Measurements from ENCODE around the gene SHISA5. TPM values are rescaled to one million over a fixed set of nuclear protein-coding genes. Genes with fewer than 3 reads are reported as not detected.

The SHISA5 gene
- polyA plus RNA-seq, 1 donor = 62.4 TPM

DNA sequence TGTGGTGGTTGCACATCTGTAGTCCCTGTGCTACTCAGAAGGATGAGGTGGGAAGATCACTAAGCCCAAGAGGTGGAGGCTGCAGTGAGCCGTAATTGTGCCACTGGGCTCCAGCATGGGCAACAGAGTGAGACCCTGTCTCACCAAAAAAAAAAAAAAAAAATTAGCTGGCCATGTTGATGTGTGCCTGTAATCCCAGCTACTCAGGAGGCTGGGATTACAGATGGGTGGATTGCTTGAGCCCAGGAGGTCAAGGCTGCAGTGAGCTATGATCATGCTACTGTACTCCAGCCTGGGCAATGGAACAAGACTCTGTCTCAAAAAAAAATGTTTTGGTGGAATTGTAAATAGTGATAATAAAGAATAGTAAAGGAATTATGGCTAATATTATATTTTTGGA is 47.5 kb downstream of the SHISA5 start:
- no peak for DNase-seq

DNA sequence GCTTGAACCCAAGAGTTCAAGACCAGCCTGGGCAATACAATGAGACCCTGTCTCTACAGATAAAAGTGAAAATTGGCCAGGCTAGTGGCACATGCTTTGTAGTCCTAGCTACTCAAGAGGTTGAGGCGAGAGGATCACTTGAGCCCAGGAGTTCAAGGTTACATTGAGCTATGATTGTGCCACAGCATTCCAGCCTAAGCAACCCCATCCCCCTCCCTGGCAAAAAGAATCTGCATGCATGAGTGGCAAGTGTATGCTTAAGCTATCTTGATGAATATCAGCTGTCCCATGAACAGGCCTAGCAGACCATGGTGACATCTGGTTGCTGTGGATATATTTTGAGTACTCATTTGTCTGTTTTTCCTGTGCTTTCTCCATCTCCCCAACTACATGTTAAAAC is 52.7 kb downstream of the SHISA5 start:
- DNase-seq = no peak

DNA sequence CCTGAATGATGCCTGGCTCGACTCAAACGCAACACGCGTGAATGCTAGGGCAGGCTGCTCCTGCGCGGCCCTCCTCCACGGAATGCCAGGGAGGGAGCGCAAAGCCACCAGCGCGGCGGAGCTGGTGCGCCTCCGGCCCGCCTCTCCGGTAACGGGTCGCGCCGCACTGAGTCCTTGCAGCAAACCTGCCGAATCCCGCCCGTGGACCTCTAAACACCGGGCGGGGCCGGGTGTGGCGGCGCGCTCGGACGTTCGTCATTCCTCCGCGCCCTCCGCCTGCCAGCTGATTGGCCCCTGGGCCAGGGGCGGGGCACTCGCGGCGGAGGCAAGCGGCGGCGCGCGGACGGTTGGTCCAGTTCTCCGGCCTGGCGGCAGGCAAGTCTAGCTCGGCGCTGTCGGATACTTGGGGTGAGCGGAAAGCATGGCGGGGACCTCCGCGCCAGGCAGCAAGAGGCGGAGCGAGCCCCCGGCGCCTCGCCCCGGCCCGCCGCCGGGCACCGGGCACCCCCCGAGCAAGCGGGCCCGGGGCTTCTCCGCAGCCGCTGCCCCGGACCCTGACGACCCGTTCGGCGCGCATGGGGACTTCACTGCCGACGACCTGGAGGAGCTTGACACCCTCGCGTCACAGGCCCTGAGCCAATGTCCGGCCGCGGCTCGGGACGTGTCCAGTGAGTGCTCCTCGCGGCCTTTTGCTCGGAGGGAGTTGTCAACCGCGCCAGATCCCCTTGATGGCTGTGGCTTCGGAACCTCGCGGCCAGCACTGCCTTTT is 57.4 kb downstream of the SHISA5 start, which contains the start of gene ATRIP:
ATRIP (plus strand) TSS at position 313 of the 769 bp plus-strand sequence; CDS start at position 422, 109 bp downstream.
- DNase-seq = peak; percentile 90

DNA sequence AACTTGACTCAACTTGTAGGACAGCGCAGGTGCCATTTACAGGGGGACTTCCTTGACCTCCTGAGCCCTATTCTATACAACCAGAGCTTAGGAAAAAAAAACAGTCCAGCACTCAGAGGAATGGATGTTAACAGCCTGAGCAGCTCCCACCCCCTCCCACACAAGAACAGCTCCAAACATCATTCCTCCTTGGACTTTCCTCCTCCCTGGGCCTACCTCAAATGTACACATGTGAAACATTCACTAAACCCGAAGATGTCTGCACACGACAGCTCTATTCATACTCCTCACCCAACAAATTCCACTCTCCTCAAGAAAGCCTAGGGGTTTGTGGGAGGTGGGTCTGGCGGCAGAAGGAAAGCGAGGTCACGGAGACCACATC is 57.9 kb downstream of the SHISA5 start:
- DNase-seq = no peak

DNA sequence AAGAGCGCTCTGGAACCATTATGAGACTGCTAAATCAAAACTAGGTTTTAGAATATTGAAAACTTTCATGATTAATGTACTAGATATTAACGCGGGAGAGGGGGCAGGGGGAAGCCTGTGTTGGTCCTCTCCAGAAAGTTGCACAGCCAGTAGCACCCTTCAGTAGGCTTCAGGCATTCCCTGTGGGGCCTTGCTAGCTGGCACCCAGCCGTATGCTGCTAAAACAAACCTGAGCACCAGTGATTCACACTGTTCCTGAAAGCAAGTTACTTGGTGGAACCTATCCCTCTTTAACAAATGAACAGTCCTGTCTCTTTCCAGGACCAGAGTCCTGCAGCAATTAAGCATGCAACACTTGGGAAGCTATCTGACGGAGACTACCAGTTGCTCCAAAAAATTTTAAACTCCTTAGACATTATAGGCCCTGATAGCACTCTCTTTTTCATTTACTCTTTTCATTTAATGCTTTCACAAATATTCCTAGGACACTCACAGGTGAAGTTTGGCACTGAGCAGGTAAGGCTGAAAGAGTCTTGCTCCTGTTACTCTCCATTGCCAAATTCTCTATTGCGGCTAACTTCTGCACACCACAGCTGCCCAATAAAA is 58.6 kb downstream of the SHISA5 start:
- DNase-seq = no peak

DNA sequence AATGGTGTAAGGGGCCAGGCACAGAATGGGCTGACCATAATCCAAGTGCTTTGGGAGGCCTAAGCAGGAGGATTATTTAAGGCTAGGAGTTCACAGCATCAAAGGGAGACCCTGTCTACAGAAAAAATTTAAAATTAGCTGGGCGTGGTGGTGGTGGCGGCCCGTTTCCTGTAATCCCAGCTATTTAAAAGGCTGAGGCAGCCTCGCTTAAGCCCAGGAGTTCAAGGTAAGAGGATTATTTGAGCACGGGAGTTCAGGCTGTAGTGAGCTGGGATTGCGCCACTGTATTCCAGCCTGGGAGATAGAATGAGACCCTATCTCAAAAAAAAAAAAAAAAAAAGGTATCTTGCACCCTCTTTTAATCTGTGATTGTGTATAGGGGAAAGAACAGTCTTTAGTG is 62.0 kb downstream of the SHISA5 start:
- no peak for DNase-seq

DNA sequence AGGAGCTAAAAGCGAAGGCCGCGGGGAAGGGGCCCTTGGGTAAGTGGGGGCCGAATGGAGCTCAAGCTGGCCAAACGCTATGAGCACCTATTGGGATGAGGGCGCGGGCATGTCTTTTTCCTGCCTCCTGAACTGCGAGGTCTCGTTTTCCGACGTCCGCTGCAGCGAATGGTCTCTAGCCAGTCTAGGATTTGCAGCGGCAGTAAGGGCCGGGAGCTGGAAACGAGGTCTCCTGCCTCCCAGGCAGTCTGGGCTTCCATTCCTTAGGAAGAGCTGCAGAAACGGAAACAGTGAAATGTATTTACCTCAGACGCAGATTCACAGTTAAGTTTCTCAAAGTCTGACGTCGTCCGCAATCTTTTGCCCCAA is 63.4 kb downstream of the SHISA5 start:
- DNase-seq = no peak

DNA sequence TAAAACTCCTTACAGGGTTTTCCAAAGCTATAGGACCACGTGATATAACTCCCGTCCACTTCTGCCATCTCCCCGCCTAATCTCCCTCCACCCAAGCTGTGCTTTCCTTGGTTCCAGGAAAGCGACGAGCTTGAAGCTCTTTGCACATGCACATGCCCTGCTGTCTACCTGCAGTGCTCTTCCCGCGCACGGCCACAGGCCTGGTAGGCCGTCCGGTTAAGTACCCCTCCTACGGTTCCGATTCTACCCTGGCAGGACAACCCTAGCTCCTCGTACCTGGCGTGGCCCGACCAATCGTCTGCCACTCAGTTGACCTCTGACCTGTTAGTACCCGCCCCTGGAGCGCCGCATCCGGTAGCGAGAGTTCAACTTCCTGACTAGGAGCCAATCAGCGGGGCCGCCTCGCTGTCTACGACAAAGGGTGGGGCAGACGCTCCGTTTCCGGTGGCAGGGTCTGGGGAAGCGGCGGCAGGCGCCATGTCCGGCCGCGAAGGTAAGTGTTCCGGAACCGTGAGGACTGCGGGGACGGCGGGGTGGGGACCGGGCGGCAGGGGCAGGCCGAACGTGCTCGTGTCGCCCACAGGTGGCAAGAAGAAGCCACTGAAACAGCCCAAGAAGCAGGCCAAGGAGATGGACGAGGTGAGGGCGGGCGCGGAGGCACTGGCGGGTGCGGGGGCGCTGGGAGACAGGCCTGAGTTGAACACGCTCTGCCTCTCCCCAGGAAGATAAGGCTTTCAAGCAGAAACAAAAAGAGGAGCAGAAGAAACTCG is 64.0 kb downstream of the SHISA5 start, which contains the start of the genes CCDC51 and TMA7:
CCDC51 (minus strand) TSS at position 300 of the 770 bp plus-strand sequence. CDS start 4,991 bp downstream, outside the sequence.
TMA7 (plus strand) TSS at position 438 of the 770 bp plus-strand sequence; CDS start at position 478, 40 bp downstream.
- peak; percentile 95 for DNase-seq

DNA sequence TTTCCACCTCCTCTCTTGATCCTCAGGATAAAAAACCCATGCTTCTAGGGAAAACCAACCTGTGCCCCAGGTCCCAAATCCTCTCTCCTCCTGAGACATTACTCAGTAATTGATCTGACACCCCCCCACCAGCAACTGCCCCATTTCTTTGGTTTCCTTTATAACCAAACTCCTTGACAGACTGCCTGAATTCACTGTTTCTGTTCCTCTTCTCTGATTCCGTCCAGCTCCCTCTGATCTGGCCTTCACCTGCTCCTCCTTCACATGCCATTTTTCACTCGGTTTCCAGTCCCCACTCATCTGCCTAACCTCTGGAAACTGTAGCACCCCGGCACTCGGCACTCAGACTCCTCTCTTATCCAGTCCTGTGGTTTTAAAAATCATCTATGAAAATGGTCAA is 66.2 kb downstream of the SHISA5 start:
- DNase-seq = no peak

DNA sequence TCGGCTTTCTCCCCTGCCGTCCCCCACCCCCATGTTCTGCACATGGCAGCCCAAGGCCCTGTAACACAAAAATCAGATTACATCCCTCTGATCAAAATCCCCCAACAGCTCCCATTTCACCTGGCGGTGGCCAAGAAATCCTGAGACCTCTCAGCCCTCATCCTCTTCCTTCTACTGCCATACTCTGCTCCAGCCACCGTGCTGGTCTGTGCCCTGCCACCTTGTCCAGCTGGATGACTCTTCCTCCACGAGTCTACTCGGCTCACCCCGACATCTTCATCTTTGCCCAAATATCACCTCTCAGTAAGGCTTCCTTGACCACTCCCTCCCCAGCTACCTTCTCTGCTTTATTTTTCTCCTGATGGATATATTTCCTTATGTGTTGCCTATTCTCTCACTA is 67.1 kb downstream of the SHISA5 start:
- no peak for DNase-seq

DNA sequence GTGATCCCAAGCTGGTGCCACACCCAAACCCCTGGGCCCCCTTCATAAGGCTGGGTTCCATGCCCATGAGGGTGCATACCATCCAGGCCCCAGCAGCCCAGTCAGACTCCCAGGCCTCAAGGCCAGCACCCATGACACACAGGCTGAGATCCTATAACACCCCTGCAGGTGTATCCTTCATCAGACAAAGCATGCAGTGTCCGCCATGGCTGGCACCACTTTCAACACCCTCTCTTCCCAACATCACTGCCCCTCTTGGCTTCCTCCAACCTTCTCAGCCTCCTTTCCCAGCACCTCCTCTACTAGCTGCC is 67.5 kb downstream of the SHISA5 start:
- DNase-seq = no peak

DNA sequence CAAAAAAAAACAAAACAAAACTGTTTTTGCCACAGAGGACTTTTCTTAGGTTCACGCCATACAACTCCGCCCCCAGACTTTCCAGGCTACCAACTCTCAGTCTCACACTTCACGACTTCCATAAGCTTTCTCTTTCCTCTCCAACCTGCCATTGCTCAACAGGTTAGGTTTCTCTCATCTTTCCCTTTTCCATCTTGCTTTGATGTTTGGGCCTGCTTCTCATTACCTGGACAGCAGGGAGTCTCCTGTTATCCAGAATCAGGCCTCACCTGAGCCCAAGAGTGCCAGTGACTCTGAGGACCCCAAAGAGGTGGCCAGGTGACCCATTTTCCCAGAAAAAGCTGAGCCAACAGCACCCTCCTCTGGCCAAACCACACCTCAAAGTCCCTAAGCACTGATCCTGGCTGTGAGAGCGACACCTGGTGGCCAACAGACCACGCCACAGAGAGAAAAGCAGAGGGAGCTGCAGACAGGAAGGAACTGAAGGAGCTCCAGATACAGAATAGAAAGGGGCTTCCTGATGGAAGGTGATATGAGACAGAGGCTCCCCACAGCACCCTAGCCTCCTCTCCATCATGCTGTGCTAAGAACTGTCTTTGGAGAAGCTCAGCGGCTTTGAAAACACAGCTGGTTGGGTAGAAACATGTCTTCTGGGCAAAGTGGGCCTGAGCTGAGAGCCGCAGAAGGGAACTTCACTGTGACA is 68.0 kb downstream of the SHISA5 start:
- peak; percentile 80 for DNase-seq

DNA sequence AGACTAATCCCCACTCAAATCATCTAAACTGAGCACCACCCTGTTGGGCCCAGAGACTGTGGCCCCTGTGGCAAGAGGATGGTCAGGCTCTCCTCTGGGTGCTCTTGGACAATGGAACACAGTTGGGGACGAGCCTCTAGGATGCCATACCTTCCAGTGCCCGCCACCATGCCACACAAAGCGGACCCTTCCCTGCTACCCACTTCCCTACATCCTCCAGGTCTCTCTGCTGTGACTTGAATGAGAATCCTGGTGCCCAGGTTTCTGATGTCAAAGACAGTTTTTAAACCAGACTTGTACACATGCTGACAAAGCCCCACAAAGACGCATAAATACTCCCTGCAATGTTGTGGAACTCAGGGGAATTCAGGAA is 68.8 kb downstream of the SHISA5 start:
- no peak for DNase-seq

DNA sequence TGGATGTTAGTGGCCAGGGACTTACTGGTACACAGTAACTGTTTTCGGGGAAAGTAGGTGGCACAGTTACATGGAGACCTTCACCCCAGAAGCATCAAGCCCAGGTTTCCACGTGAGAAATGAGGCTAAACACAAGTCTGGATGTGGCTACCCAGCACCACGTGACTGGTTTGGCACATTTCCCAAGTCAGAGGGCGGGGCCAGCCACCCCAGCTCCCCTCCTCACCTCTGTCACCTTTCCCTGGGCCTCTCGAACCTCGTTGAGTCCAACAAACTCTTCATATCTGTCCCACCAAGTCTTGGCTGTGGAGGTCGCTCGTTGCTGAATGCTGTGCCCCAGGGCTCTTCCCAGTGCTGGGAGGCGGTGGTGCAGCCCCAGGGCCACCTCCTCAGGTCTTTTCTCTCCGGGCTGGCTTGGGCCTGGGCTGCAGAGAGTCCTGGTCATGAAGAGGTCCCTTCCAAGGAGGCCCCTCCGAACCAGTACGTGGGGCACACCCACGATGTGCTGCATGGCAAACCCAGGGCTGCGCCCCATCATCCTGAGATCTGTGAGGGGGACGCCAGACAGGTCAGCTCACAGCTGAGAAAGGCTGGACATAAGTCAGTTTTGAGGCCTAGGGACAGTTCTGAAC is 69.3 kb downstream of the SHISA5 start:
- no peak for DNase-seq

DNA sequence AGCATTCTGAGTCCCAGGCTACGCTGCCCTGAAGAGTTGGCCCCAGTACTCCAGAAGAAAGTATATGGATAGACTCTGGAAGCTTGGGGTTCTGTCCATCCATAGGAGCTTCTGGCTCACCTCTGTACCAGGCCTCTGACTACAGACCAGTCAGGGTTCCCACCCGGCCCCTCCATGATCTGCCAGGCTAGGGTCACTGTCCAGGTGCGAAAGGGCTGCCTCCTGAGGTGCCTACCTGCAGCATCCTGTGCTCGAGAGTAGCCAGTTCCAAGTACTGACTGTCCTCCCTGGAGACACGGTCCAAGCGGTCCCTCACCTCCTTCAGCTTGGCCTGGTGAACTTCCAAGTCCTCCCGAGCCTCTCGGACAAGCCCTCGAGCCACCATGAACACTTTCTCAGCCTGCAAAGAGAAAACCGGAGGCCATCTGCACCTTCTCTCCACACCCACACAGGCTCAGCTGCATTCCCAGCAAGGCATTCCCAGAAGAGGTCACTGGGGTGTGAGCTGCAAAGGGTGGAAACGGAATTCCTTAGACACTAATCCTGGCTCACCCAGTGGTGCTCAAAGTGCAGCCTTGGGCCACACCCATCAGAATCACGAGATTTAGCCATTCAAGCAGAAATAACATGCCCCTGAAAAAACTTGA is 70.4 kb downstream of the SHISA5 start:
- DNase-seq = no peak

DNA sequence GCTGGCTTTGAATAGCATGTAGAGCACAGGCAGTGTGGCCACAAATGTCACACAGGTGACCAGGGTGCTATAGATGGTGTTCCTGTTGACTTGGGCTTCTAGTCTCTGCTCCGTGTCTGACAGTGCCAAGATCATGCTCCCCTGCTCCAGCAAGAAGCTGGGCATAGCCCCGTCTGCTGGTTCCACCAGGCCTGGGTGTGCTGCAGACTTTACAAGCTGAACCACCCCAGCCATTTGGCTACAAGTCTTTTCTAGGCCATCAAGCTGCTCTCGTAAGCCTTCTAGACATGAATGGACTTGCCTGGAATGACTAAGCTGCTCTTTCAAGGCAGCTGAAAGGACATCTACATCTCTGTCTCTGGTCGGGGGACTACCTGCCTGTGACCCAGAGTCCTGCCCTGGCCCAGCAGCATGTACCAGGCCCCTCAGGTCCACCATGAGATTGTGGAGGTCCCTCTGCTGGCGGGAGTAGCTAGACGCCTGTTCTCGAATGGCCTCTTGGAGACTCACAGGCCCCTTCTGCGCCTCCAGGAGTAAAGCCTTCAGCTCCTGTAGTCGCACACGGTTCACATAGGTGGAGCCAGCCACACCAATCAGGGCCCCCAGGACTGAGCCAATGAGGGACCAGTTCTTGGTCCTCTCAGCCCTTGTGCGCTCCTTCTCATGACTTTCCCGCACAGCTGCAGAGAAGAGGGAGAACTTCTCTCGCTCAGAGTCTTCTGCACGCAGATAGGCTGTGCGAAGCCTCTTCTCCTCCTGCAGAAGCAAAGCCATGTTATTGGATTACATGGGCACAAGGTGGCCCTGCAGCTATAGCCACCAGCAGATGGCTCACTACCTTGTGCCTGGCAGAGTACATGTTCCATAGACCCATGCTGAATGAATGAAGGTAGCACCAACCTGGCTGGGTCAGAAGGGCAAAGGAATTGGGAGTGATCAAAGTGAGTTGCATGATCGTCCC is 71.3 kb downstream of the SHISA5 start:
- DNase-seq = no peak

DNA sequence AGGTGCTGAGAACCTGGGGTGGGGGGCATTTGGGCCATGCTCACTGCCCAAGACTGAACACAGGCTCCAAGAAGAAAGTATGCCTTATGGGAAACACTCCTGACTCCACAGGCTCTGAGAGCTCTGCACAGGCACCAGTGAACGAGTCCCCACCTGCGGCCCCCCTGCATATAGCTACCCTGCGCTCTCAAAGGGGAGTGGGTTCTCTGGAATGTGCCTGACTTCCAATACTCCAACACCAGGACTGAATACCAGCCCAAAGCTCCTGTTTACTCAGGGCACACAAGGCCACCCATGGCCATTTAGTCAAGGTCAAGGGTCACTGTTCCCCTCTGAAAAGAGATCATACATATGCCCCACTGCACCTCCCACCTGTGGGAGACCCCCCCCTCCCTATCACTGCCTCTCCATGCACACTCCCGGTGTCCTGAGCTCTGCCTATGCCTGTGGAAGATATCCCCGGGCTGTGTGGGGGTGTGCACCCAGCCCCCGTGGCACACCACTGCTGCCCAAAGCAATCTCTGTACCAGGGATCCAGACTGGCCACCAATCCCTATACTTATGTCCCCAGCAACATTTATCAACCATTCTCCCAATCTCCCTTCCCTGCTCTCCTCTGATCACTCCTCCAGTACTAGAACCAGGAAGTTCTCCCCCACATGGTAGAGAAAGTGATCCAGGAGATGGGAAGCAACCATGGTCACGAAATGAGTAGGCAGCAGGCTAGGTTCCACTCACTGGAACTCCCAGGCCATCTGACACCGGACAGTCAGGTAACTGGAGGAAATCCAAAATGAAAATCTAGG is 72.5 kb downstream of the SHISA5 start:
- no peak for DNase-seq

DNA sequence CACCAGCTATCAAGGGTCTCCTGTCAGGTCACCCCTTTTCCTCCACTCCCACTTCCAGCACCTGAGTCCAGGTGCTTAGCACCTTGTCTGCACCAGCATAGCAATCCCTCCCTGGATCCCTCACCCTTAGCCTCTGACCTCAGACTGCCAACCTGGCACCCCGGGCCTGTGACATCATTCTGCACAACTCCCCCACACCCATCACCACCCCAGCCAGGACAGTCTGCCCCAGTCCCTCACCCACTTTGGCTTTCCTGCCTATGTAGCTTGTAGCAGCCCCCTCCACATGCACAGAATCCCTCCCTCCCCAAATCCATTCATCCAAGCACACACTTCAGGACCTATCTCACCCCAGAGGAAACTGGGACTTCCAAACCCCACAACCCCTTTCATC is 73.3 kb downstream of the SHISA5 start:
- no peak for DNase-seq

DNA sequence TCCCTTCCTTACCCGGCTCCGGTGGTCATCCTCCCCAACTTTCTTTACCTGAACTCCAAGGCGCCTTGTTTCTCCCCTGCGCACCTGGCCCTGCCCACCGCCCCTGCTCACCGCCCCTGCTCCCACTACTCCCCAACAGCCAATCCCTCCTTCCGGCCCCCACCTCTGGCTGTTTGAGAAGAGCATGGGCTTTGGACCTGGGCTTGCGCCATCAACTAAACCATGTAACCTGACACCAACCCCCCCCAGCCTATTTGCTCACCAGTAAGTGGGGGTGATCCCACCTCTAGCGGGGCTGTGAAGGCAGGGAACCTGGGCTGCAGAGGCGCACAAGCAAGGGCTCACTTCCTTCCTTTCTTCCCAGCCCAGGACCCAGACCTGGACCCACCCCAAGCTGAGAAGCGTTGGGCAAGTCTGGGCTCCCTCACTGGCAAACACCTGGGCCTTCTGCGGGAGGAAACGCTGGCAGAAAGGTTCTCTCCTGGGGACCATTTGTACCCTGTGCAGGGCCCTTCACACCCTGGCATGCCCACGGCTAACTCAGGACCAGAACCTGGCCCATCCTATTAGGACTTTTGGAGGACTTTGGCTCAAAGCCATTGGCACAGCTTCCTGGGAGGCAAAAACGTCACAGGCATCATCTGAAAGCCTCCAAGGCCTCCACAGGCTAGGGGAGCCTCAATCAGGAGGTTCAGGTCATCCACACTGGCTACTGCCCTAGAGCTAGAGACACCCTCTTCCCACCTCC is 73.8 kb downstream of the SHISA5 start, which contains the start of gene PLXNB1:
PLXNB1 (minus strand) TSS at position 127 of the 748 bp plus-strand sequence. CDS start 5,475 bp downstream, outside the sequence.
- DNase-seq = no peak

Data from hindlimb muscle (tissue), 1 donor.